Measurements from ENCODE around the gene GAS2L2.
"Not testable (repeated sequence)": the region's sequence is repeated elsewhere in the genome, so short reads cannot be mapped to it uniquely, and the experiment has no call there.

Gene GAS2L2

DNA sequence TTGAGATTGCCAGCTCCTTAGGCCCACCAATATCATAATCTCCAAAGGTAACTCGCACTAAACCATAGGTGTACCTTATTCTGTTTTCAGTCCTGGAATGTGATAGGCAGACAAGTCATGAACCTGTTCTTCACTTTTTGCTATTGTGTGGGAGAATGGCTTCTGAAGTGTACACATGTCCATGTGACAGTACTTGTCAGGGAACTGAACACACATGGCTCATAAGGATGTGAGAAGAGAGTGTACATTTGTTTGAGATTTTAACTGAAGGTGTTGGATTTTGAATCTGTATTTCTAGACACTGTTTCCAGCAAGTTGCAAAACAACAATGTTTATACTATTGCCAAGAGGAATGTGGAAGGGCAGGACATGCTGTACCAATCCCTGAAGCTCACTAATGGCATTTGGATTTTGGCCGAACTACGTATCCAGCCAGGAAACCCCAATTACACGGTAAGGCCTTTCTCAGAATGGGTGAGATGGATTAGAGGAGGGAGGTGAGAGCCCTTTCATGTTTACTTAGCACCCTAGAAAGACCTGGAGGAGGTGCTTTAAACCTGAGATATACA lies 36.1 kb downstream of the GAS2L2 start:
- Histone ChIP-seq H3K4me1 (ENCODE audit: insufficient read depth, low read length) (no peaks in the 10 kb centered on the region), H3K9me3 (ENCODE audit: control insufficient read depth, insufficient read depth, low read length) (no peaks in the 10 kb centered on the region), H3K9ac (ENCODE audit: low read depth, low read length) (no peak overlapping the region), H3K36me3 (ENCODE audit: insufficient read depth, low read length) (peaks cover 5% of the 10 kb centered on the region; the same call in 1 of the 2 replicates)

DNA sequence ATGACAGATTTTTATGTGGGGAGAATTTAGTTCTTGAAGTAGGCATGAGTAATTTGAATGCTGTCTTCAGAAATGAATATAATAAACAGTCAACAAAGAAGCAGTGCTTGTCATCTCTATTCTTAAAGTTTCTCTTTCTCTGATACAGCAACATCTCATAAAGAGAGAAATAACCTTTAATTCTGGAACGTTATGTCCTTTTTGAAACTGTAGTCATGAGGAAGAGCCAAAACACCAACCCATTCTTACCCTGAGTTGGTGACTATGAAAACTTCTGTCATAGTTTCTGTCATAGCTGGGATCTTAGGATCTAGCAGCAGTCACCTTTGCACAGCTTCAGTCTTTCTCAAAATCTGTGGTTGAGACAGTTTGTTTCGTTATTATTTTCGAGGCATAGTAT lies 36.9 kb downstream of the GAS2L2 start:
- no peaks in the 10 kb centered on the region for H3K4me1 ChIP-seq (ENCODE audit: insufficient read depth, low read length)
- H3K36me3 ChIP-seq (ENCODE audit: insufficient read depth, low read length), result peaks cover 5% of the 10 kb centered on the region; the same call in 1 of the 2 replicates
- H3K9ac ChIP-seq (ENCODE audit: low read depth, low read length), result no peak overlapping the region
- H3K9me3 ChIP-seq (ENCODE audit: control insufficient read depth, insufficient read depth, low read length), result no peaks in the 10 kb centered on the region

DNA sequence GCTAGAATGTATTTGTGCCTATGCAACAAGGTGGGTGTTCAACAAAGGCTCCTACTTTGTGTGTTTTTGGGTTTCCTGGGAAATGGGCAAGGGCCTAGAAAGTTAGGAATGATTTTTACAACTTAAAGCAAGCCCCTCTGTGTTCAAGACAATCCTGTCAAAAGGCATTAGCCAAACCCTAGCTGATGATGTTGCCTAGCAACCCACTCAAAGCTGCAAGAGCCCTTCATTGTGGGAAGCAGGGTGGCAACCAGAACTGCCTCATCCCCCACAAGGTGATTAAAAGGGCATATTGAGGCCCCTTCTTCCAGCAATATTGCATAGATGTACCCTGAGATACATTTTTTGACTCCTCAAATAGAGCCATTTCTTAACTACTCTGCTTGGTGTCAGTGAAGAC lies 37.6 kb downstream of the GAS2L2 start:
- Histone ChIP-seq H3K9me3 (ENCODE audit: control insufficient read depth, insufficient read depth, low read length) (no peaks in the 10 kb centered on the region), H3K36me3 (ENCODE audit: insufficient read depth, low read length) (peaks cover 5% of the 10 kb centered on the region; the same call in 1 of the 2 replicates), H3K4me1 (ENCODE audit: insufficient read depth, low read length) (no peaks in the 10 kb centered on the region), H3K9ac (ENCODE audit: low read depth, low read length) (no peak overlapping the region)

DNA sequence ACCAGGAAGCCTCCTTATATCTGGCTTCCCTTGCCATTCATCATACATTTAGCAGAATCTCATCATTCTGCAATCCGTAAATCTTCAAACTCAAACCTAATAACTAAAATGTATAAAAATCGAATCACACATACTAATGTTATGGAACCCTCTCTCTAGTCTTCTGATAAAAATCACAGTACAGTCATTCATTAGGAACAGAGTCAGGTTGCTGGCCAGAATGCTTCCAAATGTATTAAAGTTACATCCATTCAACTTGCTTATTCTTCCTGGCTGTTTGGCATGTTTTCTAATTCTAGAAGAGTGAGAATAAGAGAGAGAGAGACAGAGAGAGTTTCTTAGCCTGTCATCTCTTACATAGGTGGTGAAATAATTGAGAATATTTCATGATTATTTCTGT lies 38.1 kb downstream of the GAS2L2 start:
- Histone ChIP-seq H3K36me3 (ENCODE audit: insufficient read depth, low read length) (peaks cover 5% of the 10 kb centered on the region), H3K9me3 (ENCODE audit: control insufficient read depth, insufficient read depth, low read length) (no peaks in the 10 kb centered on the region), H3K4me1 (ENCODE audit: insufficient read depth, low read length) (no peaks in the 10 kb centered on the region), H3K9ac (ENCODE audit: low read depth, low read length) (no peak overlapping the region)

DNA sequence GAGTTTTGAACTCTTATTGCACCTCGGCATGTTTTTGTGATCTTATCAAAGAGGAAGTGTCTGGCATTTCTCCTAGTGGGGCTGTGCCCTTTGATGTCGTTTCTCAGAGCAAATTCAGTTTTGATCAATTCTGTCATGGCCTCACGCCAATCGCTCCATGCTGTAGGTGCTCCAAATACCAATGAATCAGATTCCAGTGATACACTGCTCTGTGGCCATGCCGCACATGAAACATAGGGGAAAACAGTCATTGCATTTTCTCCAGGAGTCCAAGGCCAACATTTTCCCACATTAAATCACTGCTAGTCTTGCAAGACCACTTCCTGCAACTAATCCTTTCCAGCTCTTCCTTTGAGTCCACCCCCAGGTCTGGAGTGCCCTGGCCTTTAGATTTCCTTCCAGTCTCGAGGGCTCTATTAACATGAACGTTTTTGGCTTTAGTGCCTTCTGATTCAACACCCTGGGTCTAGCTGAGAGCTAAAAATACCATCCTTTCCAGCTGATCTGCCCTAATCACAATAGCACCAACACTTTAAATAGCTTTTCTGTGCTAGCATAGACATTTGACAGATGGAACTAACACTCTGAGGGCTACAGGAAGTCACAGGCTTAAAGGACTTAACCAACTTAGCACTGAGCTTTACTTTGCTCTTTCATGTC lies 39.8 kb downstream of the GAS2L2 start:
- Histone ChIP-seq H3K36me3 (ENCODE audit: insufficient read depth, low read length) (peaks cover 5% of the 10 kb centered on the region), H3K9me3 (ENCODE audit: control insufficient read depth, insufficient read depth, low read length) (no peaks in the 10 kb centered on the region), H3K9ac (ENCODE audit: low read depth, low read length) (no peak overlapping the region), H3K4me1 (ENCODE audit: insufficient read depth, low read length) (no peaks in the 10 kb centered on the region)

DNA sequence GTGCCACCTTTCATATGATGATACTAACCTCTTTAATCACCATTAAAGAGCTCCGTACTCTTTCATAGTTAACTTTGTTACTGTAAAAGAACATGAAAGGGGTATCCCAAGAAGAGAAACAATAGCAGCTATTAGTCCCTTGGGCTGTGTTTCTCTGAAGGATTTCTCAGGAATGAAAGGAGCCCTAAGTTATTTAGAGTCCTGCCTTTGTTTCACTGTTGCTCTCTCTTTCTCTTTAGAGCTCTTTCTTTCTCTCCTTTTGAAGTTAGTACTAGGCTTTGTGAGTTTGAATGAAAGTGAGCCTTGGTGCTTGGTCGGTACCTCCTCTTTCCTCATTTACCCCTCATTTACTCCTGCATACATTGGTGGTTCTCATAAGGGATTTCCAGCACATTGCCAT lies 42.1 kb downstream of the GAS2L2 start:
- H3K9ac ChIP-seq (ENCODE audit: low read depth, low read length), result no peak overlapping the region
- H3K9me3 ChIP-seq (ENCODE audit: control insufficient read depth, insufficient read depth, low read length), result no peaks in the 10 kb centered on the region
- H3K36me3 ChIP-seq (ENCODE audit: insufficient read depth, low read length), result no peaks in the 10 kb centered on the region; the same call in 1 of the 2 replicates
- no peaks in the 10 kb centered on the region for H3K4me1 ChIP-seq (ENCODE audit: insufficient read depth, low read length)

DNA sequence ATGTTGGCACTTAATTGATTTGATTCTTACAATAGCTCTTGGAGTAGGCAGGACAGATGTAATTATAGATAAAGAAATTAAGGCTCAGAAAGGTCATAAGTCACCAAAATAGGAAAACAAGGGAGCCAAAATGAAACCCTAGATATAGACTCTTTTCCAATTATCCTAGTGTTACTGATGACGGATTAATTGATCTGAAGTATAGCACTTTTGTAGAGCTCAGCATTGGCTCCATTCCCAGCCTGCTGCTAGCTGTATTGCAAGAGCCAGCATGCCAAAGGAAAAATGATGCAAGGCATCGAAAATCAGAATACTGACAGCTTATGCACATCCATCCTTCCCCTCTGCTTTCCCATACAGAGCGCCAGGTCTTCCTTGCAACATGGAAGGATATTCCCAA lies 43.2 kb downstream of the GAS2L2 start:
- Histone ChIP-seq H3K9me3 (ENCODE audit: control insufficient read depth, insufficient read depth, low read length) (no peaks in the 10 kb centered on the region), H3K4me1 (ENCODE audit: insufficient read depth, low read length) (no peaks in the 10 kb centered on the region), H3K36me3 (ENCODE audit: insufficient read depth, low read length) (no peaks in the 10 kb centered on the region; the same call in 1 of the 2 replicates), H3K9ac (ENCODE audit: low read depth, low read length) (no peak overlapping the region)

DNA sequence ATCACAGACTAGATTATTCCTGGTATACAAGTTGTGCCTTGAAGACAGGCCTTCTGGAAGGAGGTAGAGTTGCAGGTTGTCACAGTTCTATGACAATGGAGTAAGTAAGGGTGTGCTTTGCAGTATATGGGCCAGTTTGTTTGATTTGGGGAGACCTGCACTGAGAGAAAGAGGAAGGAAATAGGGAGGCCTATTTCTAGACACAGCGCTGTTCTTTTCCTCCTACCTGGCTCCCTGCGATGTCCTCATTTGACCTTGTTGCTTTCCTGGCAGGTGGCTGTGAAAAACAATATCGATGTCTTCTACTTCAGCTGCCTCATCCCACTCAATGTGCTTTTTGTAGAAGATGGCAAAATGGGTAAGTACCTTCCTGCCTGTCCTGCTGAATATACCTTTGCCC lies 44.1 kb downstream of the GAS2L2 start:
- H3K9me3 ChIP-seq (ENCODE audit: control insufficient read depth, insufficient read depth, low read length), result no peaks in the 10 kb centered on the region
- H3K4me1 ChIP-seq (ENCODE audit: insufficient read depth, low read length), result no peaks in the 10 kb centered on the region
- no peak overlapping the region for H3K9ac ChIP-seq (ENCODE audit: low read depth, low read length)
- no peaks in the 10 kb centered on the region; the same call in 1 of the 2 replicates for H3K36me3 ChIP-seq (ENCODE audit: insufficient read depth, low read length)

DNA sequence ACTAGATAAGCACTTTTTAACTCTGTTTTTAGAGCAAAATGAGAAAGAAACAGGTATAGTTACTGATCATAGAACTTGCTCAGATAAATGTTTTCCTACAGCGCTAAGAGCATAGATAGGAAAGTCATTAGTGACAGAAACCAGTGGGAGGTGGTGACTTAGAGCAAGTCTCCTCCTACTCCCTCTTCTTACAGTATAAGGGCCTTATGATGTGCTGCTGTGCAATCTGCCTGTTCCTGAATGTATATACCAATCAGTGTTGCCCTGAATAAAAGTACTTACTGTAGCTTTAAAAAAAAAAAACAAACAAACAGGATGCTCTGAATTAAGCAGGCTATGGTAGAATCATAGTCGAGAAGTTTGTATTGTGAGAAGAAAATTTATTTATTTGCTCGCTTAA lies 44.9 kb downstream of the GAS2L2 start:
- Histone ChIP-seq H3K4me1 (ENCODE audit: insufficient read depth, low read length) (no peaks in the 10 kb centered on the region), H3K36me3 (ENCODE audit: insufficient read depth, low read length) (no peaks in the 10 kb centered on the region; the same call in 1 of the 2 replicates), H3K9me3 (ENCODE audit: control insufficient read depth, insufficient read depth, low read length) (no peaks in the 10 kb centered on the region), H3K9ac (ENCODE audit: low read depth, low read length) (no peak overlapping the region)

DNA sequence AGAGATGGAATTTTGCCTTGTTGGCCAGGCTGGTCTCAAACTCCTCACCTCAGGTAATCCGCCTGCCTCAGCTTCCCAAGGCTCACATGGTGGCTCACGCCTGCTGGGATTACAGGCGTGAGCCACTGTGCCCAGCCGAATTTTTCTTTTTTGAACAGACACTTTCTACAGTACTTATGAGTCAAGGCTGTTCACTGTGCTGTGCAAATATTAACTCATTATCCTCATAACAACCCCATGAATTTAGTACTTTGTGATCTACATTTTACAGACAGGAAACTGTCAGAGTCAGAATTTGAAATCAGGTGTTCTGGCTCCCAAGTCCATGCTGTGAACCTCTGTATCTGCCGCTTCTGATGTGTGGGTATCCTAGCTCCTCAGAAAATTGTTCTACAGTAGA lies 47.3 kb downstream of the GAS2L2 start:
- no peaks in the 10 kb centered on the region; the same call in 1 of the 2 replicates for H3K36me3 ChIP-seq (ENCODE audit: insufficient read depth, low read length)

DNA sequence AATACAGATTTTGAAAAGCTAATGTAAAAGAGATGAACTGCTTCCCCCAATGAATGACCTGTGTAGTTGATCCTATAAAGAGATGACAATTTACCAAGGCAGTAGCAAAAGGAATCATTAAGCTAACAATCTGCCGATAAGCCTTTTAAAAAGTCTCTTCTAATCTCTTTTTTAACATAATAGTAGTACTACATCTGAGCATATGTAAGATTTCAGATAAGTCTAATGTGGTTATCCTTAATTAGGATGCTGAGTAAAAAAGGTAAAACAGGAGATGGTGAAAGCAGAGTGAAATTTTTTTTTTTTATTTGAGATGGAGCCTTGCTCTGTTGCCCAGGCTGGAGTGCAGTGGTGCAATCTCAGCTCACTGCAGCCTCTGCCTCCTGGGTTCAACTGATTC lies 47.8 kb downstream of the GAS2L2 start:
- H3K9ac ChIP-seq (ENCODE audit: low read depth, low read length), result no peak overlapping the region
- H3K36me3 ChIP-seq (ENCODE audit: insufficient read depth, low read length), result no peaks in the 10 kb centered on the region; the same call in none of the 2 replicates
- no peaks in the 10 kb centered on the region for H3K4me1 ChIP-seq (ENCODE audit: insufficient read depth, low read length)
- no peaks in the 10 kb centered on the region for H3K9me3 ChIP-seq (ENCODE audit: control insufficient read depth, insufficient read depth, low read length)

More for the DNA sequence above, 47.3 kb downstream of the GAS2L2 start:
- no peaks in the 10 kb centered on the region for H3K4me1 ChIP-seq (ENCODE audit: insufficient read depth, low read length)
- no peaks in the 10 kb centered on the region for H3K9me3 ChIP-seq (ENCODE audit: control insufficient read depth, insufficient read depth, low read length)
- H3K9ac ChIP-seq (ENCODE audit: low read depth, low read length), result no peak overlapping the region

DNA sequence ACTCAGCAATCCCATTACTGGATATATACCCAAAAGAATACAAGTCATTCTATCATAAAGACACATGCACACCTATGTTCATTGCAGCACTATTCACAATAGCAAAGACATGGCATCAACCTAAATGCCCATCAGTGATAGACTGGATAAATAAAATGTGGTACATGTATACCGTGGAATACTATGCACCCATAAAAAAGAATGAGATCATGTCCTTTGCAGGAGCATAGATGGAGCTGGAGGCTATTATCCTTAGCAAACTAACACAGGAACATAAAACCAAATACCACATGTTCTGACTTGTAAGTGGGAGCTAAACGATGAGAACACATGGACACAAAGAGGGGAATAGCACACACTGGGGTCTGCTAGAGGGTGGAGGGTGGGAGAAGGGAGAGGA lies 49.7 kb downstream of the GAS2L2 start:
- not testable (repeated sequence) for H3K9ac ChIP-seq (ENCODE audit: low read depth, low read length); H3K9me3 ChIP-seq (ENCODE audit: control insufficient read depth, insufficient read depth, low read length); H3K4me1 ChIP-seq (ENCODE audit: insufficient read depth, low read length); H3K36me3 ChIP-seq (ENCODE audit: insufficient read depth, low read length)

DNA sequence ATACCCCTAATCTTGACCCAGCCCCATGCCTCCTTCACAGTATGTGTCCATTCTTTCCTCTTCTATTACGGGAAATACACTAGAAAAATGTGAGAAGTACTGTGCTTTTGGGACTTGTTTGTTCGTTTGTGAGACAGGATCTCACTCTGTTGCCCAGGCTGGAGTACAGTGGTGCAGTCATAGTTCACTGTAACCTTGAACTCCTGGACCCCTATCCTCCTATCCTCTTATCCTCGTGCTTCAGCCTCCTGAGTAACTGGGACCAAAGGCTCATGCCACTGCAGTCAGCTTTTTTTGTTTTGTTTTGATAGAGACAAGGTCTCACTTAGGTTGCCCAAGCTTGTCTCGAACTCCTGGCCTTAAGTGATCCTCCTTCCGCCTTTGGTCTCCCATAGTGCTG lies 51.5 kb downstream of the GAS2L2 start:
- Histone ChIP-seq H3K36me3 (ENCODE audit: insufficient read depth, low read length) (no peaks in the 10 kb centered on the region; the same call in 1 of the 2 replicates), H3K9me3 (ENCODE audit: control insufficient read depth, insufficient read depth, low read length) (no peaks in the 10 kb centered on the region)

DNA sequence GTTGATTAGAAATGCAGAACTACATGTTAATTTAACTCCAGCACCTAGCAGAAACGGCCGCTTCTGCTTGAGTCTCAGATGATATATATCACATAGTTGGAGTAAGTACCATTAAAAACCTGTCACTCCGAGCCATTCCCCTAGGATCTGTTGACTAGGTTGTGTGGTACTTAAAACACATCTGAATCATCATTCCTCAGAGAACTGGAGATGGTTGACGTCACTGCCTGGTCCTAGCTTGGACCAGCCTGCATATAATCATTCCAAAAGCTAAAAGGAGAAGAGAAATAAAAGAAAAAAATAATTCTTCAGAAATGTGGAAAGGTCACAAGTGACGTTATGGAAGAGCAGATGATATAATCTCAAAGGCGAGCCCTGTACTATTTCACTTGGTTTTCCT lies 52.9 kb downstream of the GAS2L2 start:
- Histone ChIP-seq H3K9ac (ENCODE audit: low read depth, low read length) (no peak overlapping the region), H3K36me3 (ENCODE audit: insufficient read depth, low read length) (no peaks in the 10 kb centered on the region; the same call in none of the 2 replicates), H3K9me3 (ENCODE audit: control insufficient read depth, insufficient read depth, low read length) (no peaks in the 10 kb centered on the region), H3K4me1 (ENCODE audit: insufficient read depth, low read length) (peaks cover 5% of the 10 kb centered on the region; the same call in 1 of the 2 replicates)

More for the DNA sequence above, 51.5 kb downstream of the GAS2L2 start:
- no peaks in the 10 kb centered on the region; the same call in 1 of the 2 replicates for H3K4me1 ChIP-seq (ENCODE audit: insufficient read depth, low read length)
- H3K9ac ChIP-seq (ENCODE audit: low read depth, low read length), result no peak overlapping the region

DNA sequence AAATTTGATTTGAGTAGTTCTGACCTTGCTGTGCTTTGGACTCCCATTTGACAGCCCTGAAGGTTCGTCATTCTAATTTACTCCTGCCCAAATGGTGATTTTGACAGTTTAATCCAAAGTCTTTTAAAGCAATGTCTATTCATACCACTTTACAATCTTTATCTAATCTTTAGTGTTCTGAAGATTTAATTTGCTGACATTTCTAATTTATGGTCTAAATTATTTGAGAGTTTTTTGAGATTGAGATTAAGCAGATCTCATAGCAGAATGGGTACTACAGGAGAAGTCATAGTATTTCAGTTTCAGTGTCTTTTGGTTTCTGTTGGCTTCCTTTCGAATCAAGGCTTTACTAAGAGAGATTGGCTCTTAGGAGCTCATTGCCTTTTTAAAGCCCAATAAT lies 54.2 kb downstream of the GAS2L2 start:
- peaks cover under 1% of the 10 kb centered on the region for H3K36me3 ChIP-seq (ENCODE audit: insufficient read depth, low read length)
- H3K4me1 ChIP-seq (ENCODE audit: insufficient read depth, low read length), result peaks cover 5% of the 10 kb centered on the region; the same call in 1 of the 2 replicates
- H3K9ac ChIP-seq (ENCODE audit: low read depth, low read length), result no peak overlapping the region
- no peaks in the 10 kb centered on the region for H3K9me3 ChIP-seq (ENCODE audit: control insufficient read depth, insufficient read depth, low read length)

Data from ES-I3 (cell line).